Mucosa of rectum (tissue), 2 donors: ENCODE data around the gene SLC24A4.
A peak's percentile ranks its signal among the peaks of the same experiment; 100 is the strongest.
"Not testable (repeated sequence)": the region's sequence is repeated elsewhere in the genome, so short reads cannot be mapped to it uniquely, and the experiment has no call there.

Experiments
- H3K27ac ChIP-seq, 2 donors: one replicate each; pipeline ENCODE4 v1.7.0; 2013; ENCODE audit warnings: inconsistent platforms in 2 of 2, low read depth in 2 of 2, low read length in 2 of 2
- H3K27me3 ChIP-seq, 2 donors: one replicate each; pipeline ENCODE4 v1.7.0; 2013; ENCODE audit warnings: low read length in 2 of 2; ENCODE audit not compliant: control insufficient read depth in 2 of 2, insufficient read depth in 2 of 2
- H3K36me3 ChIP-seq, 2 donors: one replicate each; pipeline ENCODE4 v1.7.0; 2013; ENCODE audit warnings: low read length in 2 of 2; ENCODE audit not compliant: control insufficient read depth in 2 of 2, insufficient read depth in 2 of 2
- H3K4me1 ChIP-seq, 2 donors: one replicate each; pipeline ENCODE4 v1.7.0; 2013; ENCODE audit warnings: low read length in 2 of 2, mild to moderate bottlenecking in 1 of 2; ENCODE audit not compliant: control insufficient read depth in 2 of 2, insufficient read depth in 2 of 2
- H3K4me3 ChIP-seq, 2 donors: one replicate each; pipeline ENCODE4 v1.7.0; 2013; ENCODE audit warnings: low read length in 2 of 2
- H3K9ac ChIP-seq, 2 donors: one replicate each; pipeline ENCODE4 v1.7.0; 2013; ENCODE audit warnings: low read length in 2 of 2, low read depth in 1 of 2, mild to moderate bottlenecking in 1 of 2
- H3K9me3 ChIP-seq, 2 donors: one replicate each; pipeline ENCODE4 v1.7.0; 2013; ENCODE audit warnings: low read length in 2 of 2; ENCODE audit not compliant: control insufficient read depth in 2 of 2
- donor health status: healthy.
- donor health status: Normal muscosa, but diverticular disease.

SLC24A4 gene

DNA sequence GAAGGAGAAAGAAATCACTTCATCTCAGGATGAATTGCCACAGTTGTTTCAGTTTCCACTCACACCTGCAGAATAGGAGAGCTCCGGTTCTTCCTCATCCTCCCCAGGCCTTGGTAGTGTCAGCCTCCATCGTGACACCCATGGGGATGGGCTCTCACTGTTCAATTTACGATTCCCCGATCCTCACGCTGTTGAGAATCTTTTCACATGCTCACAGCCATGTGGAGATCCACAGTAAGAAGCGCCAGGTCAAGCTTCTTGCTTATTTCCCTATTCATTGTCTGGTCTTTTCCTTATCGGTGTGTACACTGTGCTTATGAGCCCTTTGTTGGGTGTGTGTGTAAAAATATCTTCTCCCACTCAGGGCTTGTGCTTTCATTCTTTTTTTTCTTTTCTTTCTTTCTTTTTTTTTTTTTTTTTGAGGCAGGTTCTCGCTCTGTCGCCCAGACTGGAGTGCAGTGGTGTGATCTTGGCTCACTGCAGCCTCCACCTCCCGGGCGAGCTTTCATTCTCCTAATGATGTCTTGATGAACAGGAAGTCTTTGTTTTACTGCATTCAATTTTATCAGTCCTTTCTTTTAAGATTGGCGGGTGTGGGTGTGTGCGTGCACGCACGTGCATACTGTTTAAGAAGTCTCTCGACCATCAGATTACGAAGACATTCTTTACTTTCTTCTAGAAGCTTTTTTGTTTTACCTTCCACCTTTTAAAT lies 212.1 kb downstream of the SLC24A4 start:
- Histone ChIP-seq H3K4me1 (peaks cover 28 to 38% of the 10 kb centered on the region in 2 donors), H3K4me3 (peak overlapping the region in 1 of 2 donors; percentile 33), H3K9me3 (no peaks in the 10 kb centered on the region), H3K27me3 (no peaks in the 10 kb centered on the region), H3K27ac (peak overlapping the region; percentile 0 to 21), H3K9ac (peak overlapping the region in 1 of 2 donors; percentile 32), H3K36me3 (no peaks in the 10 kb centered on the region)

DNA sequence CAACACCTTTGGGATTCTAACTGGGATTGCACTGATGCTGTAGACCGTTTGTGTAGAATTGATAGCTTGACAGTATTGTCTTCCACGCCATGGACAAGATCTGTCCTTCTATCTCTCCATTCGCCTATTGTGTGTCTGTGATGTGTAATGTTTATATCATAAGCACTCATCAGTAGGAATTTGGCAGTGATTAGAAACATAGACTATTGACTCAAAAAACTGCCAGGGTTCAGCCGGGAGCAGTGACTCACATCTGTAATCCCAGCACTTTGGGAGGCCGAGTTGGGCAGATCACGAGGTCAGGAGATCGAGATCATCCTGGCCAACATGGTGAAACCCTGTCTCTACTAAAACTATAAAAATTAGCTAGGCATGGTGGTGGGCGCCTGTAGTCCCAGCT lies 213.3 kb downstream of the SLC24A4 start:
- H3K4me3 ChIP-seq, H3K9me3 ChIP-seq, H3K27me3 ChIP-seq, H3K27ac ChIP-seq, H3K36me3 ChIP-seq: not testable (repeated sequence)
- Histone ChIP-seq H3K9ac (peak overlapping the region in 1 of 2 donors; percentile 33), H3K4me1 (peaks cover 32 to 49% of the 10 kb centered on the region in 2 donors)

DNA sequence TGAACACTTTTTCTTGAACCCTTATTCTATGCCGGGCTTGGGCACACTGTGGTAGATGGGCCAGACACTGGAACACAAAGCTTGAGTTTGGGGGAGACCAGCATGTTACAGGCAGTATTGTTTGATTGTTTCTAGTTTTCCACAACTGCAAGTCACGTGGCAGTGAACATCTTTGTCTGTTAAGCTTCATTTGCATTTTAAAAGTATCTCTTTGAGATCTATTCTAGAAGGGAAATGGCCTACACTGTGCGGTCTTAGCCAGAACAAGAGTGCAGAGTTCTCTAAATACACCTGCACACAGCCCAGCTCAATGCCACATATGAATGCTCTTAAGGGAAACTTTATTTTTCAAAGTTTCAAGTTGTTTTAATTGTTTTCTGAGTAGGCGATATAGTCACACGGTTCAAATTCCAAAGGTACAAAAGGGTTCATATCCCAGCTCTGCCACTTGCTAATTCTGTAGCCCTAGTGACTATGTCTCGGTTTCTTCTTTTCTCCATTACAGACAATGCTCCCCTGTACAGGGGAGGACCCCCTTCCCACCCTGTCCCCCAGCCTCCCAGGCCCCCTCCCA lies 215.5 kb downstream of the SLC24A4 start:
- no peaks in the 10 kb centered on the region for H3K27me3 ChIP-seq
- no peaks in the 10 kb centered on the region for H3K9me3 ChIP-seq
- no peaks in the 10 kb centered on the region for H3K36me3 ChIP-seq
- no peak overlapping the region for H3K4me3 ChIP-seq
- no peak overlapping the region for H3K9ac ChIP-seq
- peaks cover 26 to 39% of the 10 kb centered on the region in 2 donors for H3K4me1 ChIP-seq
- H3K27ac ChIP-seq, result peak overlapping the region in 1 of 2 donors; percentile 3

GRCh38 chr14:92539419-92539818 lies 216.5 kb downstream of the SLC24A4 start:
- Histone ChIP-seq H3K27ac (peak overlapping the region in 1 of 2 donors; percentile 64), H3K27me3 (no peaks in the 10 kb centered on the region), H3K9me3 (no peaks in the 10 kb centered on the region), H3K9ac (no peak overlapping the region), H3K4me3 (no peak overlapping the region), H3K4me1 (peaks cover 26 to 39% of the 10 kb centered on the region in 2 donors), H3K36me3 (no peaks in the 10 kb centered on the region)

DNA sequence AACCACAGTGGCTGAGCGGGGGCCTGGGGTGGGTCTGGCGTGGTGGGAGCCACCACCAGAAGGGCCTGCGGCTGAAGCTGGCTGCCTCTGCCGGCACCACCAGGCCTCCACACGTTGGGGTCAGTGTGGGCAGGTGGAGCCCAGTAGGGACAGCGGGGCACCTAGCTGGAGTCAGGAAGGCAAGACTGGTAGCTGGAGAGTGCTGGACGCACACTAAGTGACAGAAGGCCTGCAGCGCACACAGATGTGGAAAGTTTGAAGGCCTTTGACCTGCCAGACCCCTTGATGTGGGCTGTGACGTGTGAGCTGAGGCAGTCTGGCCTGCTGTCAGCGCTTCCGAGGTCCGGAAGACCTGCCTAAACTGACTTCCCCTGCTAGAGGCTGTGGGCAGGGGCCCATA lies 216.9 kb downstream of the SLC24A4 start:
- H3K4me1 ChIP-seq, result peaks cover 26 to 38% of the 10 kb centered on the region in 2 donors
- H3K9ac ChIP-seq, result peak overlapping the region in 1 of 2 donors; percentile 14
- no peaks in the 10 kb centered on the region for H3K27me3 ChIP-seq
- peak overlapping the region; percentile 64 to 67 for H3K27ac ChIP-seq
- H3K36me3 ChIP-seq, result no peaks in the 10 kb centered on the region
- H3K9me3 ChIP-seq, result no peaks in the 10 kb centered on the region
- H3K4me3 ChIP-seq, result no peak overlapping the region

DNA sequence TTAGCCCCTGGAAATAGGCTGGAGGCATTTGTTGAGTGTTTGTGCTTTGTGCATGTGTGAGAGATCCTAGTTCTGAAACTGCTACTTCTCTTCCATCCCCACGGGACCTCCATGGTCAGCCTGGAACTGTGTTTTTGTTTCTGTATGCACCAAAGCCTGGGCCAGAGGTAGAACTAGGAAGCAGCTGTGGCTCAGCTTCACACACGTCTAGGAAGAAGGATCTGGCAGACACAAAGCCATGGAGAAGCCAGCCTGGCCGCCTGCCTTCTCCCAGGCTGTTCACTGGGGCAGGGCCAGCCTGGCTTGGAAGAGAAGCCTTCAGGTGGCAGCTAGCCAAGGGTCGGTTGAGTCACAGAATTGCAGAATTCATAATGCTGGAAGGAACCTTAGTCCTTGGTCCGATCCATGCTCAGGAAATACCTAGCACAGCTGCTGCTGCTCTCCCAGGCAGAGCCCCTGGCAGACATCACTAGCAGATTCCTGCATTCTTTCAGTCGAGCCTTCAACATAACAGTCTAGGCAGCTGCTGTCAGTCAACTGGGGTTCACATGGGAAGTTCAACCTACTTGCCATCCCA lies 217.6 kb downstream of the SLC24A4 start:
- no peak overlapping the region for H3K4me3 ChIP-seq
- H3K9me3 ChIP-seq, result no peaks in the 10 kb centered on the region
- H3K27ac ChIP-seq, result peak overlapping the region; percentile 64 to 67
- peak overlapping the region; percentile 14 to 27 for H3K9ac ChIP-seq
- H3K27me3 ChIP-seq, result no peaks in the 10 kb centered on the region
- H3K4me1 ChIP-seq, result peaks cover 26 to 35% of the 10 kb centered on the region in 2 donors
- no peaks in the 10 kb centered on the region for H3K36me3 ChIP-seq

DNA sequence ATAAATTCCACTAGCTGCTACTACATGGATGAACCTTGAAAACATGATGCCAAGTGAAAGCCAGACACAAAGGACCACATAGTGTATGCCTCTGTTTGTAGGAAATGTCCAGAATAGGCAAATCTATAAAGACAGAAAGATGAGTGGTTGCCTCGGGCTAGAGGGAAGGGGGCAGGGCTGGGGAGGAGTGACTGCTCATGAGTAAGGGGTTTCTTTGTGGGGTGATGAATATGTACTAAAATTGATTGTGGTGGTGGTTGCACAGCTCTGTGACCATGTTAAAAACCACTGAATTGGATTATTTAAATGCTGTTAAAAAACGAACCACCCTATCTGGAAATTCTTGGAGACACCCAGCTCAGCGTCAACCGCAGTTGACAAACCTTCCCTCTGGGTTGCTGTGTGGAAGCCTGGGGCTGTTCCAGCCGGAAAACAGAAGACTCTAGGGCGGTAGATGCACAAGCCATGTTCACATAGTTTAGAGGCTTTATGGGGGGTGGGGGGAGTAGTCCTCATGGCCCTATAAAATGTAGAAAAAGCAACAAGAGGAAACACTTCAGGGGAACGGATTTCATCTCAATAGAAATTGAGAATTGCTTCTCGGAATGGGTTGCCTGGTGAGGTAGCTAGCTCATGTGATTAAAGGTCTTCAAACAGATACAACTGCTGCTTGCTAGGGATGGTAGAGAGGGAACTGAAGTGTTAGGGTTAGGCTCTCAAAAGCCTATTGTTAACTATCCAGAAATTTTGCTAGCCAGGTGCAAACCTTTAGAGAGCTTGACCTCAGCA lies 220.0 kb downstream of the SLC24A4 start:
- Histone ChIP-seq H3K27me3 (no peaks in the 10 kb centered on the region), H3K4me1 (peaks cover 22 to 28% of the 10 kb centered on the region in 2 donors), H3K9ac (no peak overlapping the region), H3K27ac (no peak overlapping the region), H3K4me3 (no peak overlapping the region), H3K36me3 (no peaks in the 10 kb centered on the region), H3K9me3 (no peaks in the 10 kb centered on the region)

GRCh38 chr14:92544051-92544720 lies 221.2 kb downstream of the SLC24A4 start:
- Histone ChIP-seq H3K27me3 (no peaks in the 10 kb centered on the region), H3K4me3 (no peak overlapping the region), H3K9ac (no peak overlapping the region), H3K4me1 (peaks cover 13 to 21% of the 10 kb centered on the region in 2 donors), H3K9me3 (no peaks in the 10 kb centered on the region), H3K27ac (no peak overlapping the region), H3K36me3 (no peaks in the 10 kb centered on the region)

DNA sequence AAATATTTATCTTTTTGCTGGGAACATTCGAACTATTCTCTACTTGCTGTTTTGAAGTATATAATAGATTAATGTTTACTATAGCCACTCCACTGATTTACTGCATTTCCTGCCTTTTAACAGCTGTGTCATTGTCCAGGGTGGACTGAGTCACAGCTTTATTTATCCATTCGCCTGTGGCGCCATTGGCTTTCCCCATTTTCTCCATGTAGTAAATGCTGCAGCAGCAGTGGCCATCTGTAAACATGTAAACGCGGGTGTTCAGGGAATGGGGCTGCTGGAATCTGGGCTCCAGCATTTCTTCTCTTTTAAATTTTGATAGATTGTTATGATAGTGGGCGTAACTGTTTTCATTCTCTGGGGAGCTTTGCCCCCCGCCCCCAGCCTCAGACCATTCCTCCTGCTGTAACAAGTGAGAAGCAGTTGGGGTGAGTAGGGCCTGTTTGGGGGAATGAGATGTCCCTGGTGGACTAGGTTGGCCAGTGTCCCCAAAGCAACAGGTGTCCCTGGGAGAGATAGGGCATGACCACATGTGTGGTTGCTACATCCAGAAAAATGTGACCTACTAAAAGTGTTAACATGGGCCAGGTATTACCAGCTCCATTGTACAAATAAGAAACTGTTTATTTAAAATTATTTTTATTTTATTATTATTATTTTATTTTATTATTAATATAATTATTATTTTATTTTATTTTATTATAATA lies 223.5 kb downstream of the SLC24A4 start:
- H3K9me3 ChIP-seq, result no peaks in the 10 kb centered on the region
- no peaks in the 10 kb centered on the region for H3K27me3 ChIP-seq
- peaks cover 4 to 6% of the 10 kb centered on the region in 2 donors for H3K4me1 ChIP-seq
- no peak overlapping the region for H3K4me3 ChIP-seq
- H3K36me3 ChIP-seq, result no peaks in the 10 kb centered on the region
- H3K9ac ChIP-seq, result no peak overlapping the region
- no peak overlapping the region for H3K27ac ChIP-seq
